Hindlimb muscle (tissue), 1 donor: ENCODE results near the gene MYOF. TPM values are rescaled to one million over a fixed set of nuclear protein-coding genes. Genes with fewer than 3 reads are reported as not detected.
"Not testable (repeated sequence)": the region's sequence is repeated elsewhere in the genome, so short reads cannot be mapped to it uniquely, and the experiment has no call there.

Experiments
- DNase-seq: peaks from one replicate; pipeline ENCODE4 v3.0.0-alpha.2; 2013
- polyA plus RNA-seq: library from polyadenylated mRNA; unstranded; fragments of 120-200 nt; gene quantifications from one replicate; pipeline ENCODE4 v1.2.1, GENCODE V29; 2013; ENCODE audit not compliant: insufficient read length

The MYOF gene
- polyA plus RNA-seq, 1 donor: 51.4 TPM

GRCh38 chr10:93344691-93345090, 137.4 kb downstream of the MYOF start:
- no peak for DNase-seq

- no peak for DNase-seq
Measured at GRCh38 chr10:93342921-93343320, 139.2 kb downstream of the MYOF start.

GRCh38 chr10:93342366-93342765, 139.8 kb downstream of the MYOF start:
- DNase-seq: no peak

GRCh38 chr10:93337309-93337721, 144.8 kb downstream of the MYOF start:
- no peak for DNase-seq

GRCh38 chr10:93336678-93337077, 145.5 kb downstream of the MYOF start:
- no peak for DNase-seq

GRCh38 chr10:93336110-93336509, 146.0 kb downstream of the MYOF start:
- DNase-seq: no peak

- DNase-seq: no peak
Measured at GRCh38 chr10:93334901-93335327, 147.2 kb downstream of the MYOF start.

GRCh38 chr10:93334181-93334580, 148.0 kb downstream of the MYOF start:
- no peak for DNase-seq

GRCh38 chr10:93333278-93333978, 148.7 kb downstream of the MYOF start:
- DNase-seq: no peak

- no peak for DNase-seq
Measured at GRCh38 chr10:93330824-93331223, 151.3 kb downstream of the MYOF start.

- no peak for DNase-seq
Measured at GRCh38 chr10:93319896-93320295, 162.2 kb downstream of the MYOF start.

GRCh38 chr10:93319096-93319495, 163.0 kb downstream of the MYOF start:
- no peak for DNase-seq

- DNase-seq: no peak
Measured at GRCh38 chr10:93315246-93315645, 166.9 kb downstream of the MYOF start.

GRCh38 chr10:93314656-93315055, 167.5 kb downstream of the MYOF start:
- not testable (repeated sequence) for DNase-seq

- DNase-seq: no peak
Measured at GRCh38 chr10:93313798-93314197, 168.3 kb downstream of the MYOF start.

GRCh38 chr10:93309062-93309461, 173.1 kb downstream of the MYOF start:
- DNase-seq: no peak

- no peak for DNase-seq
Measured at GRCh38 chr10:93305122-93305521, 177.0 kb downstream of the MYOF start.

- DNase-seq: no peak
Measured at GRCh38 chr10:93300981-93301380, 181.2 kb downstream of the MYOF start.

- no peak for DNase-seq
Measured at GRCh38 chr10:93300288-93300917, 181.7 kb downstream of the MYOF start.

- DNase-seq: peak; percentile 34
Measured at GRCh38 chr10:93299606-93300287, 182.4 kb downstream of the MYOF start.

- peak; percentile 23 for DNase-seq
Measured at GRCh38 chr10:93299195-93299594, 182.9 kb downstream of the MYOF start.

GRCh38 chr10:93296151-93296550, 186.0 kb downstream of the MYOF start:
- DNase-seq: no peak

GRCh38 chr10:93293999-93294398, 188.1 kb downstream of the MYOF start:
- no peak for DNase-seq
